Cardiac muscle cell (in vitro differentiated cells and primary cell): ENCODE measurements around the gene PEX3. TPM values are rescaled to one million over a fixed set of nuclear protein-coding genes. Genes with fewer than 3 reads are reported as not detected.
A peak's percentile ranks its signal among the peaks of the same experiment; 100 is the strongest.

Source experiments
- DNase-seq, 2 donors: peaks; one replicate each; pipeline versions ENCODE4 v3.0.0 to v3.0.0-alpha.2; 2010 to 2017; ENCODE audit warnings: low read depth in 1 of 2, low spot score in 1 of 2
- H3K27ac ChIP-seq: fragments of 200-600 bp; sonication (generic); 2 replicates; pipeline ENCODE4 v1.5.1; 2016
- H3K27me3 ChIP-seq: fragments of 200-600 bp; sonication (generic); 2 replicates; pipeline ENCODE4 v1.6.0; 2016; ENCODE audit warnings: control low read depth
- H3K36me3 ChIP-seq: fragments of 200-600 bp; sonication (generic); 2 replicates; pipeline ENCODE4 v1.5.1; 2016; ENCODE audit warnings: control low read depth
- H3K4me1 ChIP-seq: fragments of 200-600 bp; sonication (generic); 2 replicates; pipeline ENCODE4 v1.8.1; 2017; ENCODE audit warnings: low read depth, mild to moderate bottlenecking, mixed run types
- H3K4me3 ChIP-seq: fragments of 200-600 bp; sonication (generic); 2 replicates; pipeline ENCODE4 v1.5.1; 2016; ENCODE audit warnings: mild to moderate bottlenecking
- H3K9me3 ChIP-seq: fragments of 200-600 bp; sonication (generic); 2 replicates; pipeline ENCODE4 v1.5.1; 2017; ENCODE audit warnings: low read depth, mild to moderate bottlenecking, control low read depth
- polyA plus RNA-seq: library from polyadenylated mRNA; unstranded; fragments of >200 nt; fragmentation: Nextera tagmentation; extraction: Ambion mirVana; gene quantifications from 2 replicates; pipeline ENCODE4 v1.2.1, GENCODE V29; 2016
- total RNA-seq: library from RNA; depleted of rRNA; stranded (reverse); fragments of >200 nt; gene quantifications from 2 replicates; pipeline ENCODE4 v1.2.3, GENCODE V29; 2016
- TF ChIP-seq, protein P1 (sequence below): IDR thresholded peaks from 2 replicates; pipeline ENCODE4 v1.5.1; 2012; ENCODE audit warnings: low read depth, mild to moderate bottlenecking, low read length

Gene PEX3
- total and polyA plus RNA-seq, 2 experiments from 2014 or later = 8.9 to 34.9 TPM

DNA sequence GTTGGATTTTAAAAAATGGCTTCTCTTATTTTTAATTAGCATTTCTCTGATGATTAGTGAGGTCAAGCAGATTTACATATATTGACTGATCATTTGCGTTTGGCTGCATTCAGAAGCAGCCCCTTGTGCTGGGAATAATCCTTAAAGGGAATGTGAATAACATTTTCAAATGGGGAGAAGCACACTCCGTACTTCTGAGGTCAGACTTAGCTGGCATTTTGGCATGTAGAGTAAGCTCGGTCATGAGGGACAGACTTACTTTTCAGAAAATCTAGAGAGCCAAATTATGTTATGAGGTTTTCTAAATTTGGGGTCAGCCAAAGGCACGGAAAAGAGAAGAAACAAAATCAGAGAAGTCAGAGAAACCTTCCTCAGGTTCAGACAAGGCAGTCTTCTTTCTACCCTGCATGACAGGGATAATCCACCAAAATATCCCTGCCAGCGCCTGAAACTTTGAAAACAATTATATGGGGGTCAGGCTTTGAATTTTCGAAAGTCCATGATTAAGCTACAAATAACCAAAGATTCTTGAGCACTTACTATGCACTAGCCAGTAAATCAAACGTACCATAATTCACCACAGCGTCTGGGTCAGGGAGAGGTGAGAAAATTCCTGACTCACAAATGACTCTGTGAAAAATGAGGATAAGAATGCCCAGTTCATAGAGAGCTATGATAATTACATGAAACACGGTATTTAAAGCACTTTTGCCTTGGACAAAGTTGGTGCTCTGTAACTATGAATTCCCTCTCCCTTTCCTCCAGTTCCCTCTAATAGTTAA lies 45.0 kb upstream of the PEX3 start:
- H3K9me3 ChIP-seq = no peaks in the 10 kb centered on the region
- peak in 1 of 2 donors; percentile 46 for DNase-seq
- no peak overlapping the region for H3K4me3 ChIP-seq
- TF ChIP-seq, protein P1, sequence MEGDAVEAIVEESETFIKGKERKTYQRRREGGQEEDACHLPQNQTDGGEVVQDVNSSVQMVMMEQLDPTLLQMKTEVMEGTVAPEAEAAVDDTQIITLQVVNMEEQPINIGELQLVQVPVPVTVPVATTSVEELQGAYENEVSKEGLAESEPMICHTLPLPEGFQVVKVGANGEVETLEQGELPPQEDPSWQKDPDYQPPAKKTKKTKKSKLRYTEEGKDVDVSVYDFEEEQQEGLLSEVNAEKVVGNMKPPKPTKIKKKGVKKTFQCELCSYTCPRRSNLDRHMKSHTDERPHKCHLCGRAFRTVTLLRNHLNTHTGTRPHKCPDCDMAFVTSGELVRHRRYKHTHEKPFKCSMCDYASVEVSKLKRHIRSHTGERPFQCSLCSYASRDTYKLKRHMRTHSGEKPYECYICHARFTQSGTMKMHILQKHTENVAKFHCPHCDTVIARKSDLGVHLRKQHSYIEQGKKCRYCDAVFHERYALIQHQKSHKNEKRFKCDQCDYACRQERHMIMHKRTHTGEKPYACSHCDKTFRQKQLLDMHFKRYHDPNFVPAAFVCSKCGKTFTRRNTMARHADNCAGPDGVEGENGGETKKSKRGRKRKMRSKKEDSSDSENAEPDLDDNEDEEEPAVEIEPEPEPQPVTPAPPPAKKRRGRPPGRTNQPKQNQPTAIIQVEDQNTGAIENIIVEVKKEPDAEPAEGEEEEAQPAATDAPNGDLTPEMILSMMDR = no peak
- no peaks in the 10 kb centered on the region for H3K4me1 ChIP-seq
- H3K36me3 ChIP-seq = no peaks in the 10 kb centered on the region
- no peaks in the 10 kb centered on the region for H3K27me3 ChIP-seq
- no peak overlapping the region for H3K27ac ChIP-seq

DNA sequence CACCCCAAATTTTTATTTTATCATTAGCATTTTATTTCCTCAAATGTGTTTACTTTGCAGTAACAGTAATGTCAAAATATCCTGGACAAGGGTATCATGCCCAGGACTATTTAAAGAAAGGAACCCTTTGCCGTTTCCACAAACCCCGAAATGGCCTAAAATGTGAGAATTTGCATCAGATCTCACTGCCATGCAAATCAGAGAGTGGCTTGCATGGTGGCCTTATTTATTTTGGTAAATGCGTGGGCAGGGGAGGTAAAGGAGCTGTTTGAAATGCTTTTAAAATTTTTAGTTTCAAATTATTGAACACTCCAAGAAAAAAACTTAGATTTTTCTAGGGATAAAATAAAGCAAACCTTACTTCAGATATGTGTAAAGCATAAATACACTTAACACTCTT lies 43.9 kb upstream of the PEX3 start:
- TF ChIP-seq, protein P1 = no peak
- Histone ChIP-seq H3K27me3 (no peaks in the 10 kb centered on the region), H3K27ac (no peak overlapping the region), H3K9me3 (no peaks in the 10 kb centered on the region), H3K36me3 (no peaks in the 10 kb centered on the region), H3K4me3 (no peak overlapping the region), H3K4me1 (no peaks in the 10 kb centered on the region)
- DNase-seq = no peak

DNA sequence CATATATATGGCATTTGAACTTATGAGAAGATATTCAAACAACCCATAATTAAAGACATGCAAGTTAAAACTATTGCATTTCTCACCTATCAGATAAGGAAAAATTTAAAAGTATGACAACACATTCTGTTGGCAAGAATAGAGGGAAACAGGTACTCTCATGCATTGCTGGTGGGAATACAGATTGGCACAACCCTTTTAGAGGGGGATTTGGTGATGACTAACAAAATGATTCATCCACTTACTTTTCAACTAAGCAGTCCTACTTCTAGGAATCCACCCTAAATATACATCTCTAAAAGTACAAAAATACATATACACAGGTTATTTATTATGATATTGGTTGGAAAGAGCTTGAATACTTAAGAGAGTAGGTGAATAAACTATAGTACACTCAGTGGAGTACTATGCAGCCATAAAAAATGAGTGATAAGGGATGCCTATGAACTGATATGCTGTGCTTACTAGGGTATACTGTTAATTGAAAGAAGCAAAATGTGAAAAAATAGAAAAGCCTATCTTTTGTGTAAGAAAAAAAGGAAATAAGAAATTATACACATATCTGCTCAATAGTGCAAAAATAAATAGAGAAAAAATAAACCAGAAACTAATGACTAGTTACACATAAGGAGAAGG lies 42.3 kb upstream of the PEX3 start:
- Histone ChIP-seq H3K27me3 (no peaks in the 10 kb centered on the region), H3K9me3 (no peaks in the 10 kb centered on the region), H3K27ac (no peak overlapping the region), H3K4me3 (no peak overlapping the region), H3K36me3 (no peaks in the 10 kb centered on the region), H3K4me1 (no peaks in the 10 kb centered on the region)
- TF ChIP-seq, protein P1 = no peak
- DNase-seq = no peak

DNA sequence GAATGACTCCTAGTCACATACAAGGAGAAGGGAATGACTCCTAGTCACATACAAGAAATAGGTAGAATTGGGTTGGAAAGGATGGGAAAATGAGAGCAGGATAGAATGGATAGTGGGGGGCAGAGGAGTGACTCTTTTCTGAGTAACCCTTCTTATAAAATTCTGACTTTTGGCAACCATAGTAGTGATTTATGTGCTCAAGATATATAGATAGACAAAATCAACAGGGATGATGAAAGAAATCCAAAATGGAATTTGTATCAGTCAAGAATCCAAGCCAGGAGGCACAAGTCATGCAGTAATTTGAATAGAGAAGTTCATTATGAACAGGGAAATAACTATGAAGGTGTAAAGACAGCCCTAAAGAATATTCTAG lies 41.8 kb upstream of the PEX3 start:
- no peak for DNase-seq
- Histone ChIP-seq H3K4me3 (no peak overlapping the region), H3K27me3 (no peaks in the 10 kb centered on the region), H3K4me1 (no peaks in the 10 kb centered on the region), H3K27ac (no peak overlapping the region), H3K9me3 (no peaks in the 10 kb centered on the region), H3K36me3 (no peaks in the 10 kb centered on the region)
- TF ChIP-seq, protein P1 = no peak

DNA sequence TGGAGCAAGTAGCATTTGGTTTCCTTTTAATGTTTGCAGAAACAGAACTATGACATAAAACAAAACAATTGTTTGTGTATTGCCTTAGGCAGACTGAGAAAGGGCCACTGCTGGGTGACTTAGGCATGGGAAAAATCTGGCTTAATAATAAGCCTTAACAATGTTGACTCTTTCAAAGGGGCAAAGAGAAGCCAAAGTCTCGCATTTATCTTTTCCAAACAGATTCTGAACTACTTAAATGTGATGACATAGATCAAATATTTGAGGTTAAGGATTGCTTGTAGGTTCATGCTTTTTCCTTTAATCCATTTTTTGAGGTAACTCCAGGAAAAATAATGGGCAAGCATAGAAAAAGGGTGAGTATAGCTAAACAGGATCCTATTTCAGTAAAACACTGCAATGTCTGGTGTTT lies 39.7 kb upstream of the PEX3 start:
- no peak overlapping the region for H3K27ac ChIP-seq
- no peaks in the 10 kb centered on the region for H3K4me1 ChIP-seq
- no peak overlapping the region for H3K4me3 ChIP-seq
- TF ChIP-seq, protein P1 = no peak
- no peaks in the 10 kb centered on the region for H3K27me3 ChIP-seq
- H3K9me3 ChIP-seq = no peaks in the 10 kb centered on the region
- DNase-seq = peak in 1 of 2 donors; percentile 7
- H3K36me3 ChIP-seq = no peaks in the 10 kb centered on the region
